T-helper 17 cell (primary cell): Measurements from ENCODE around the gene BEND3. TPM values are rescaled to one million over a fixed set of nuclear protein-coding genes. Genes with fewer than 3 reads are reported as not detected.
"Not testable (repeated sequence)": the region's sequence is repeated elsewhere in the genome, so short reads cannot be mapped to it uniquely, and the experiment has no call there.

Experiments used
- ATAC-seq: fragments of 150-1000 bp; cut with Tn5 transposase; 2 replicates; pipeline ENCODE4 v1.10.0; 2021; ENCODE audit warnings: mild to moderate bottlenecking, moderate library complexity
- DNase-seq, 3 donors: peaks; one replicate each; pipeline versions ENCODE4 v3.0.0 to v3.0.0-alpha.2; 2020 to 2021
- H3K9me3 ChIP-seq: one replicate; pipeline ENCODE4 v1.7.0; 2013; ENCODE audit warnings: low read length, mild to moderate bottlenecking; ENCODE audit not compliant: control insufficient read depth, poor library complexity, severe bottlenecking
- H3K27ac Mint-ChIP-seq: one replicate; pipeline ENCODE4 v1.8.0; 2022; ENCODE audit warnings: mild to moderate bottlenecking, moderate library complexity, mixed read lengths
- H3K27me3 Mint-ChIP-seq: one replicate; pipeline ENCODE4 v1.8.0; 2022; ENCODE audit warnings: mixed read lengths
- H3K36me3 Mint-ChIP-seq: one replicate; pipeline ENCODE4 v1.8.0; 2022; ENCODE audit warnings: low read depth, mixed read lengths
- H3K4me1 Mint-ChIP-seq: one replicate; pipeline ENCODE4 v1.8.0; 2022; ENCODE audit warnings: mild to moderate bottlenecking, mixed read lengths
- H3K4me3 Mint-ChIP-seq: one replicate; pipeline ENCODE4 v1.8.0; 2022; ENCODE audit warnings: mild to moderate bottlenecking, moderate library complexity, mixed read lengths
- total RNA-seq, 4 donors: library from RNA in 2 of 4; stranded (reverse) in 2 of 4; gene quantifications; one replicate each; pipeline ENCODE4 v1.2.3 and lab custom pipeline; 2022 to 2026

Gene BEND3
- total RNA-seq, 2 donors from 2014 or later: 1.4 to 1.7 TPM

DNA sequence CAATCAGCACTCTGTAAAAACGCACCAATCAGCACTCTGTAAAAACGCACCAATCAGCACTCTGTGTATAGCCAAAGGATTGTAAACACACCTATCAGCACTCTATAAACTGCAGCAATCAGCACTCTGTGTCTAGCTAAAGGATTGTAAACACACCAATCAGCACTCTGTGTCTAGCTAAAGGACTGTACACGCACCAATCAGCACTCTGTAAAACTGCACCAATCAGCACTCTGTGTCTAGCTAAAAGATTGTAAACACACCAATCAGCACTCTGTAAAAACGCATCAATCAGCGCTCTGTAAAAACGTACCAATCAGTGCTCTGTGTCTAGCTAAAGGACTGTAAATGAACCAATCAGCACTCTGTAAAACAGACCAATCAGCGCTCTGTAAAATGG, 30.9 kb downstream of the BEND3 start:
- not testable (repeated sequence) for H3K9me3 ChIP-seq, H3K4me3 Mint-ChIP-seq, H3K4me1 Mint-ChIP-seq, DNase-seq, H3K36me3 Mint-ChIP-seq, H3K27ac Mint-ChIP-seq, ATAC-seq, H3K27me3 Mint-ChIP-seq

DNA sequence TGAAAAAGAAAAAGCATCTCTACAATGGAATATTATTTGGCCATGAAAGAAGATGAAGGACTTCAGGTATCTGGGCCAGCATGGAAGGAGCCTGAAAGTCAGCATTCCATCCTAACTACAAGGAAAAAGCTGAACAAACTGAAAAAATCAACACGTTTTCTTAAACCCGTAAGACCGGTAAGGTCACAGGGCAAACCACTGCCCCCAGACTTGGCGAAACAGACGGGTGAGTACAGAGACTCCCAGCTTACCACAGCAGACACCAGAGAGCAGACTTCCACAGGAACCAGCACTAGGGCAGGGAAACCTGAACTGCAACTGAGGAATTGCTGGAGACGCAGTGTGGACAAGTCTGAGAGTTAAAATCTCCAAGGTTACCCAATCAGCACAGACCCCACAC, 31.4 kb downstream of the BEND3 start:
- Mint-ChIP-seq H3K4me1 (no peaks in the 10 kb centered on the region), H3K27ac (no peak overlapping the region), H3K27me3 (no peaks in the 10 kb centered on the region), H3K36me3 (no peaks in the 10 kb centered on the region), H3K4me3 (no peak overlapping the region)
- no peaks in the 10 kb centered on the region for H3K9me3 ChIP-seq
- no peak for DNase-seq
- no peak for ATAC-seq

GRCh38 chr6:107083047-107083768, 32.1 kb downstream of the BEND3 start:
- Mint-ChIP-seq H3K4me3 (no peak overlapping the region), H3K36me3 (no peaks in the 10 kb centered on the region), H3K4me1 (no peaks in the 10 kb centered on the region), H3K27me3 (no peaks in the 10 kb centered on the region), H3K27ac (no peak overlapping the region)
- DNase-seq (no peak), ATAC-seq (no peak)
- no peaks in the 10 kb centered on the region for H3K9me3 ChIP-seq

DNA sequence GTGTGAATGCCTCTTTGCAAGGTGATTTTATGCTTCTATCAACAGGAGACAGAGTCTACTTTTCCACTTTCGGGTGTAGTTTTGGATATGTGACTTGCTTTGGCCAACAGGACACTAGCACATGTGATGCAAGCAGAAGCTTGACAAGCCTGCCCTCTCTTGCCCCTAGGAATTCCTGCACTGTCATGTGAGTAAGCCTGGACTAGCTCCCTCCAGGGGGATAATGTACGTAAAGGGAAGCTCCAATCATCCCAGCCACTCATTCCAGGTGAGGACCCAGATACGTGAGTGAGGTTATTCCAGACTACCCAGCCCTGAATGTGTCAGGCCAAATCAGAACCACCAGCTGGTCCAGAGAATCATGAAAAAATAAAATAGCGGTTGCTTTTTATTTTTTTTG, 33.3 kb downstream of the BEND3 start:
- Mint-ChIP-seq H3K36me3 (no peaks in the 10 kb centered on the region), H3K4me1 (no peaks in the 10 kb centered on the region), H3K27me3 (no peaks in the 10 kb centered on the region), H3K27ac (no peak overlapping the region), H3K4me3 (no peak overlapping the region)
- ATAC-seq: no peak
- no peaks in the 10 kb centered on the region for H3K9me3 ChIP-seq
- no peak for DNase-seq

DNA sequence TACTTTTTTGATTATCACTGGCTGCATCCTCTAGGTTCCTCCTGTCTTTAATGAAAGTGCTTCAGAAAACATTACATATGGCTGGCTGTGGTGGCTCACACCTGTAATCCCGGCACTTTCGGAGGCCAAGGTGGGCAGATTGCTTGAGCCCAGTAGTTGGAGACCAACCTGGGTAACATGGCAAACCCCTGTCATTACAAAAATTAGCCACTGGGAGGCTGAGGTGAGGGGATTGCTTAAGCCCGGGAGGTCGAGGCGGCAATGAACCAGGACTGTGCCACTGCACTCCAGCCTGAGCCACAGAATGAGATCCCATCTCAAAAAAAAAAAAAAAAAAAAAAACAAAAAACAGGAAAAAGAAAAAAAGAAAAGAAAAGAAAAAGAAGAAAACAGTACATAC, 35.3 kb downstream of the BEND3 start:
- Mint-ChIP-seq H3K4me3 (no peak overlapping the region), H3K4me1 (no peaks in the 10 kb centered on the region), H3K27ac (no peak overlapping the region), H3K36me3 (no peaks in the 10 kb centered on the region), H3K27me3 (no peaks in the 10 kb centered on the region)
- ATAC-seq: no peak
- DNase-seq: no peak
- H3K9me3 ChIP-seq: no peaks in the 10 kb centered on the region

- no peaks in the 10 kb centered on the region for H3K4me1 Mint-ChIP-seq
- no peaks in the 10 kb centered on the region for H3K27me3 Mint-ChIP-seq
- no peak for DNase-seq
- no peak overlapping the region for H3K4me3 Mint-ChIP-seq
- no peak for ATAC-seq
- no peaks in the 10 kb centered on the region for H3K9me3 ChIP-seq
- no peaks in the 10 kb centered on the region for H3K36me3 Mint-ChIP-seq
- H3K27ac Mint-ChIP-seq: no peak overlapping the region
Observed at GRCh38 chr6:107079429-107079828, 35.9 kb downstream of the BEND3 start.

- no peak overlapping the region for H3K27ac Mint-ChIP-seq
- H3K36me3 Mint-ChIP-seq: no peaks in the 10 kb centered on the region
- H3K4me3 Mint-ChIP-seq: no peak overlapping the region
- no peaks in the 10 kb centered on the region for H3K27me3 Mint-ChIP-seq
- no peak for DNase-seq
- no peaks in the 10 kb centered on the region for H3K4me1 Mint-ChIP-seq
- ATAC-seq: no peak
- H3K9me3 ChIP-seq: no peaks in the 10 kb centered on the region
Observed at GRCh38 chr6:107077710-107078109, 37.6 kb downstream of the BEND3 start.

GRCh38 chr6:107075951-107076381, 39.3 kb downstream of the BEND3 start:
- Mint-ChIP-seq H3K36me3 (no peaks in the 10 kb centered on the region), H3K4me1 (no peaks in the 10 kb centered on the region), H3K27ac (no peak overlapping the region), H3K27me3 (no peaks in the 10 kb centered on the region), H3K4me3 (no peak overlapping the region)
- DNase-seq (no peak), ATAC-seq (no peak)
- no peaks in the 10 kb centered on the region for H3K9me3 ChIP-seq

GRCh38 chr6:107070686-107071085, 44.6 kb downstream of the BEND3 start:
- no peaks in the 10 kb centered on the region for H3K9me3 ChIP-seq
- ATAC-seq: no peak
- DNase-seq: no peak
- peaks cover 2% of the 10 kb centered on the region for H3K4me1 Mint-ChIP-seq
- H3K27me3 Mint-ChIP-seq: no peaks in the 10 kb centered on the region
- H3K4me3 Mint-ChIP-seq: no peak overlapping the region
- H3K27ac Mint-ChIP-seq: no peak overlapping the region
- no peaks in the 10 kb centered on the region for H3K36me3 Mint-ChIP-seq

DNA sequence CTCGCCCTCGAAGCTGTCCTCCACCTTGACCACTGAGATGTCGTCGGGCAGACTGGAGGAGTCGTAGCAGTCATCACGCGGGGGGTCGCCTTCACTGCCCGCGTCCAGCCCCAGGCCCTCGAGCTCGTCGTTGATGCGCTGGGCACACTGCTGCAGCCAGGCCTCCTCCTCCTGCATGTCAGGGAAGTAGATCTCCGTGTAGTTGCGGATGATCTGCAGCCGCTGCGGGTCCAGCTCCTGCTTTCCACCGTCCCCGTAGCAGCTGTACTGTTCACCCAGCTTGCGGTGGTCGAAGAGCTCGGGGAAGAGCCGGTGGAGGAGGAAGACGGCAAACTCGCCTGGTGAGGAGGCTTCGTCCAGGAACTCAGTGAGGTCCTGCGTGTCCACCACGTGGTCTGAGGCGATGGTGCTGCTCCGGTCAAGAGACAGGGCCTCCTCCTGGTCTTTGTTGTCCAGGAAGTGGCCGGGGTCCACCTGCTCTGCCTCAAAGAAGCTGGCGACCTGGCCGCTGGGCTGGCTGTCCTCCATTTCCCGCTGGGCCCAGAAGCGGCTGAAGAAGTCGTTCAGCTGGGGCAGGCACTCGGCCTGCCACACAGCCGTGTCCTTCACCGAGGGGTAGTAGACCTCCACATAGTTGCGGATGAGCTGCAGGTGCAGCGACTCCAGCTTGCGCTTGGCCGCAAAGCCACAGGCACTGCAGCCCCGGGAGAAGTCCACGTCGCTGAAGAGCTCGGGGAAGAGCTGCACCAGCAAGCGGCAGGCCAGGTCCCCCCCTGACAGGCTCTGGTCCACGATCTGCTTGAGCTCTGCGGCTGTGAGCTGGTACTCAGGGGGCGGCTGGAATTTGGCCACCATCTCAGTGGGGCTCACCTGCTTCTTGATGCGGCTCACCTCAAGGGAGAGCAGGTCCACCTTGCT, 45.4 kb downstream of the BEND3 start:
- DNase-seq (no peak), ATAC-seq (no peak)
- H3K4me3 Mint-ChIP-seq: no peak overlapping the region
- no peak overlapping the region for H3K27ac Mint-ChIP-seq
- peaks cover 2% of the 10 kb centered on the region for H3K4me1 Mint-ChIP-seq
- no peaks in the 10 kb centered on the region for H3K36me3 Mint-ChIP-seq
- H3K9me3 ChIP-seq: no peaks in the 10 kb centered on the region
- H3K27me3 Mint-ChIP-seq: no peaks in the 10 kb centered on the region

- Mint-ChIP-seq H3K4me1 (peaks cover 7% of the 10 kb centered on the region), H3K27me3 (no peaks in the 10 kb centered on the region), H3K27ac (no peak overlapping the region), H3K36me3 (no peaks in the 10 kb centered on the region), H3K4me3 (no peak overlapping the region)
- no peaks in the 10 kb centered on the region for H3K9me3 ChIP-seq
- no peak for ATAC-seq
- DNase-seq: no peak
Observed at GRCh38 chr6:107068691-107069630, 46.4 kb downstream of the BEND3 start.

- no peak for ATAC-seq
- peaks cover 10% of the 10 kb centered on the region for H3K4me1 Mint-ChIP-seq
- H3K27me3 Mint-ChIP-seq: no peaks in the 10 kb centered on the region
- no peak for DNase-seq
- H3K27ac Mint-ChIP-seq: no peak overlapping the region
- H3K9me3 ChIP-seq: no peaks in the 10 kb centered on the region
- no peak overlapping the region for H3K4me3 Mint-ChIP-seq
- no peaks in the 10 kb centered on the region for H3K36me3 Mint-ChIP-seq
Observed at GRCh38 chr6:107066697-107067659, 48.3 kb downstream of the BEND3 start.
